Lung (tissue), 12 donors: ENCODE data around the gene ST6GALNAC2. TPM values are rescaled to one million over a fixed set of nuclear protein-coding genes. Genes with fewer than 3 reads are reported as not detected.

Source experiments
- ATAC-seq: fragments of 200-7000 bp; cut with Tn5 transposase; one replicate; pipeline ENCODE4 v1.9.1; 2020; ENCODE audit warnings: moderate number of reproducible peaks; ENCODE audit not compliant: insufficient read depth, low FRiP score
- DNase-seq, 3 donors: peaks; one replicate each; pipeline ENCODE4 v3.0.0-alpha.2; 2013 to 2017
- H3K27ac ChIP-seq, 2 donors: one replicate each; pipeline ENCODE4 v1.5.1; 2013; ENCODE audit warnings: mild to moderate bottlenecking in 2 of 2, moderate library complexity in 2 of 2, control low read depth in 1 of 2, inconsistent platforms in 1 of 2, low read depth in 1 of 2, low read length in 1 of 2
- H3K27me3 ChIP-seq, 3 donors: one replicate each; pipeline ENCODE4 v1.5.1; 2013; ENCODE audit warnings: low read length in 2 of 3; ENCODE audit not compliant: control insufficient read depth in 3 of 3, insufficient read depth in 3 of 3
- H3K36me3 ChIP-seq, 4 donors: one replicate each; pipeline ENCODE4 v1.5.1; 2013; ENCODE audit warnings: low read length in 4 of 4, mild to moderate bottlenecking in 1 of 4, moderate library complexity in 1 of 4; ENCODE audit not compliant: control insufficient read depth in 4 of 4, insufficient read depth in 4 of 4
- H3K4me1 ChIP-seq, 5 donors: one replicate each; pipeline ENCODE4 v1.5.1; 2013; ENCODE audit warnings: low read length in 5 of 5, mild to moderate bottlenecking in 2 of 5, moderate library complexity in 1 of 5; ENCODE audit not compliant: control insufficient read depth in 5 of 5, insufficient read depth in 5 of 5
- H3K4me3 ChIP-seq: one replicate; pipeline ENCODE4 v1.5.1; 2013; ENCODE audit warnings: mild to moderate bottlenecking, control low read depth, moderate library complexity
- H3K9ac ChIP-seq, 2 donors: one replicate each; pipeline ENCODE4 v1.5.1; 2013; ENCODE audit warnings: low read length in 2 of 2, control low read depth in 1 of 2; ENCODE audit not compliant: insufficient read depth in 1 of 2
- H3K9me3 ChIP-seq, 4 donors: one replicate each; pipeline ENCODE4 v1.5.1; 2013; ENCODE audit warnings: low read length in 3 of 4, mild to moderate bottlenecking in 1 of 4, moderate library complexity in 1 of 4; ENCODE audit not compliant: control insufficient read depth in 4 of 4, insufficient read depth in 3 of 4
- CTCF ChIP-seq: IDR thresholded peaks from 2 replicates; pipeline ENCODE4 v1.5.1; 2012; ENCODE audit warnings: mild to moderate bottlenecking; ENCODE audit errors: control extremely low read depth, extremely low read depth
- WGBS, 2 donors: extraction: QIAGEN DNeasy Blood & Tissue Kit; methylation state at CpG; one replicate each; pipeline ENCODE4 v1.1.7; 2013; 5-methylcytosine and 5-hydroxymethylcytosine counted together
- polyA plus RNA-seq, 2 donors: library from polyadenylated mRNA; stranded (reverse); fragments of 200-250 nt; gene quantifications; one replicate each; pipeline ENCODE4 v1.2.1, GENCODE V29; 2013
- total RNA-seq, 2 donors: library from RNA; depleted of rRNA in 1 of 2; stranded (reverse); fragments of >200 nt in 1 of 2; gene quantifications; one replicate each; pipeline ENCODE4 v1.2.1, GENCODE V29; 2014 to 2021
- donor health status: control.
- donor health status: control.
- donor health status: Bipolar disorder and iron deficiency.
- donor health status: healthy.
- donor health status: DM: yes; HTN: yes; CAD: no.

Gene ST6GALNAC2
- total and polyA plus RNA-seq, 4 donors, result 12.1 to 38.0 (median 18.1) TPM

DNA sequence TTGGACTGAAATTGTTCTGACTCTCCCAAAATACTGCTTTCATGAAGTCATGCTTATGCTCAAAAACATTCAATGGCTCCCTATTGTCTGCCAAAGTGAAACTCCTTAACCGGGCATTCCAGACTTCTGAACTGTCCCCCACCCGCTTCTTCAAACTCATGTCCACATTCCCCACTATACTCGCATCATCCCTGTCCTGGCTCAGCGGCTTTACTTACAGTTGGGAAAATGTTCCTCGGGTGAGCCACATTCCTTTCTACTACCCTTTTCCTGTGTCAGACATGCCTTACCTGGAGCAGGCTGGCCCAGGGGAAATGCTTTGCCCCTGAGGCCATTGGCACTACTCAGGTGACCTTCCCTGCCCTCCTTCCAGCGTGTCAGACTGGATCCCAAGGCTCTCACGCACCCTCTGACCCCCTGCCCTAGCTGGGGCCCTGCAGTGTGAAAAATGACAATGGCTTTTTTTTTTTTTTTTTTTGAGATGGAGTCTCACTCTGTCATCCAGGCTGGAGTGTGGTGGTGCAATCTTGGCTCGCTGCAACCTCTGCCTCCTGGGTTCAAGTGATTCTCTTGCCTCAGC, 53.5 kb downstream of the ST6GALNAC2 start:
- Histone ChIP-seq H3K4me3 (no peak overlapping the region), H3K9me3 (no peaks in the 10 kb centered on the region), H3K27me3 (peaks cover 0 to 3% (median 0%) of the 10 kb centered on the region in 3 donors), H3K36me3 (peaks cover 0 to 4% (median 0%) of the 10 kb centered on the region in 4 donors), H3K9ac (no peak overlapping the region), H3K27ac (no peak overlapping the region), H3K4me1 (peaks cover 0 to 68% (median 30%) of the 10 kb centered on the region in 5 donors)
- 76% methylated on average over 8 of the region's 8 CpGs for WGBS, 2 donors
- ATAC-seq (no peak), DNase-seq (no peak)
- no peak for TF ChIP-seq CTCF

- DNase-seq, result no peak
- Histone ChIP-seq H3K9ac (no peak overlapping the region), H3K36me3 (peaks cover 0 to 4% (median 0%) of the 10 kb centered on the region in 4 donors), H3K27me3 (peaks cover 0 to 3% (median 0%) of the 10 kb centered on the region in 3 donors), H3K4me3 (no peak overlapping the region), H3K4me1 (peaks cover 0 to 64% (median 30%) of the 10 kb centered on the region in 5 donors), H3K9me3 (no peaks in the 10 kb centered on the region), H3K27ac (peak overlapping the region; percentile 94 to 96)
- TF ChIP-seq CTCF, result no peak
- WGBS, 2 donors, result 82 to 84% methylated on average over 18 of the region's 18 CpGs
- no peak for ATAC-seq
Observed at GRCh38 chr17:76531486-76532038, 54.1 kb downstream of the ST6GALNAC2 start.

DNA sequence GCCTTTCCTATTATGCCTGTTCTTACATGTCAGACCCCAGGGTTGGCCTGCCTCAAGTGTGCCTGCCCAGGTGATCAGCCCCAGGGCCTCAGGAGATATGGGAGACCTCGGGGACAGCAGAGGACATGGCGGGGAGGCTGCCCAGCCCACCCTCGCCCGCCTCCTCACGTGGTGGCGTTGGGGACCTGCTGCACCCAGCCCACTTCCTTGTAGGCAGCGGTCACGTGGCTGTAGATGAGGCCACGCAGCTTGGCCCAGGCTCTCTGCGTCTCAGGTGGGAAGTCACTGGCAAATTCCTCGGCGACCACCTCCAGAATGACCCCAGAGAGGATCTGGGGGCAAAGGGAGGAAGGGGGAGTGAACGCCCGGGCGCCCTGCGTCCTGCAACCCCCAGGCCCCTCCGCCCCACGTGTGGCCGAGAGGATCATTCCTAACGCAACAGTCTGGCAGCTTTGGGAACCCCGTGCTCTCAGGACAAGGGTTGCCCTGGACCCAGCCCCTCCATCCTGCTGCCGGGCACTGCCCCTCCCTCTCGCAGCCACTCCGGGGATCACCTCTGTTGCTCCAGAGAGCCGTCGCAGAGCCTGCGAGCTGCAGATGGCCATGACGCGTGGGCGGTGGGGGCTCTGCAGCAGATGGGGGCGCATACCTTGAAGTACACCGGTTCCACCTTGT, 54.7 kb downstream of the ST6GALNAC2 start:
- Histone ChIP-seq H3K4me1 (peaks cover 0 to 57% (median 30%) of the 10 kb centered on the region in 5 donors), H3K4me3 (no peak overlapping the region), H3K27ac (peak overlapping the region; percentile 94 to 96), H3K36me3 (peaks cover 0 to 4% (median 0%) of the 10 kb centered on the region in 4 donors), H3K27me3 (peaks cover 0 to 3% (median 0%) of the 10 kb centered on the region in 3 donors), H3K9me3 (no peaks in the 10 kb centered on the region), H3K9ac (no peak overlapping the region)
- ATAC-seq (no peak), DNase-seq (no peak)
- no peak for TF ChIP-seq CTCF
- WGBS, 2 donors, result 80 to 84% methylated on average over 32 of the region's 32 CpGs
